OCI-M2 (cell line): ENCODE measurements around the gene JAK1.
"Not testable (repeated sequence)": the region's sequence is repeated elsewhere in the genome, so short reads cannot be mapped to it uniquely, and the experiment has no call there.

ENCODE experiments used
- DNase-seq: peaks from one replicate; lab custom pipeline; 2025; ENCODE audit not compliant: unreplicated experiment; lab: John Stamatoyannopoulos, UW

Gene JAK1

GRCh38 chr1:64966158-64966971, at the start of gene JAK1:
Gene JAK1 (minus strand): TSS chr1:64966549. CDS start chr1:64886264, 80,285 bp downstream.
- DNase-seq, result no peak

GRCh38 chr1:65014321-65014720, 48.0 kb upstream of the JAK1 start:
- DNase-seq, result no peak

- no peak for DNase-seq
Observed at GRCh38 chr1:65011983-65012382, 45.6 kb upstream of the JAK1 start.

- no peak for DNase-seq
Observed at GRCh38 chr1:65009724-65010420, 43.5 kb upstream of the JAK1 start.

- no peak for DNase-seq
Observed at GRCh38 chr1:65009176-65009575, 42.8 kb upstream of the JAK1 start.

- DNase-seq, result no peak
Observed at GRCh38 chr1:65006806-65007205, 40.5 kb upstream of the JAK1 start.

GRCh38 chr1:65003316-65003664, 36.9 kb upstream of the JAK1 start:
- no peak for DNase-seq

- DNase-seq, result no peak
Observed at GRCh38 chr1:65002508-65003315, 36.4 kb upstream of the JAK1 start.

- no peak for DNase-seq
Observed at GRCh38 chr1:65002156-65002507, 35.8 kb upstream of the JAK1 start.

- DNase-seq, result no peak
Observed at GRCh38 chr1:65001231-65001792, 35.0 kb upstream of the JAK1 start.

GRCh38 chr1:64998425-64998948, 32.1 kb upstream of the JAK1 start:
- DNase-seq, result not testable (repeated sequence)

GRCh38 chr1:64996541-64997257, 30.4 kb upstream of the JAK1 start:
- no peak for DNase-seq

GRCh38 chr1:64995316-64995715, 29.0 kb upstream of the JAK1 start:
- DNase-seq, result no peak

GRCh38 chr1:64986903-64987871, 20.8 kb upstream of the JAK1 start:
- DNase-seq, result no peak

- DNase-seq, result no peak
Observed at GRCh38 chr1:64984737-64985136, 18.4 kb upstream of the JAK1 start.

GRCh38 chr1:64984106-64984505, 17.8 kb upstream of the JAK1 start:
- DNase-seq, result no peak

GRCh38 chr1:64983110-64983509, 16.8 kb upstream of the JAK1 start:
- DNase-seq, result no peak

- no peak for DNase-seq
Observed at GRCh38 chr1:64981601-64982533, 15.5 kb upstream of the JAK1 start.
